ACC112 (cell line): Measurements from ENCODE around the gene DMRTC2.
"Not testable (repeated sequence)": the region's sequence is repeated elsewhere in the genome, so short reads cannot be mapped to it uniquely, and the experiment has no call there.

ENCODE experiments used
- H2AFZ ChIP-seq: fragments of 200-600 bp; sonication (generic); one replicate; pipeline ENCODE4 v1.6.0; 2017; ENCODE audit warnings: antibody characterized with exemption, low read length; ENCODE audit not compliant: unreplicated experiment
- H3K27ac ChIP-seq: fragments of 200-600 bp; sonication (generic); 2 replicates; pipeline ENCODE4 v1.5.1; 2014; ENCODE audit warnings: low read depth, mild to moderate bottlenecking, antibody characterized with exemption, low read length, moderate library complexity
- H3K27me3 ChIP-seq: fragments of 200-600 bp; sonication (generic); 2 replicates; pipeline ENCODE4 v1.6.1; 2014; ENCODE audit warnings: mild to moderate bottlenecking, antibody characterized with exemption, low read length, moderate library complexity, mixed read lengths; ENCODE audit not compliant: insufficient read depth
- H3K36me3 ChIP-seq: fragments of 200-600 bp; sonication (generic); 2 replicates; pipeline ENCODE4 v1.6.1; 2016; ENCODE audit warnings: mild to moderate bottlenecking, antibody characterized with exemption, low read length, moderate library complexity, mixed read lengths; ENCODE audit not compliant: insufficient read depth
- H3K4me1 ChIP-seq: fragments of 200-600 bp; sonication (generic); one replicate; pipeline ENCODE4 v1.6.1; 2016; ENCODE audit warnings: low read length, mixed read lengths; ENCODE audit not compliant: insufficient read depth, unreplicated experiment, control insufficient read depth
- H3K4me3 ChIP-seq: fragments of 200-600 bp; sonication (generic); 2 replicates; pipeline ENCODE4 v1.5.1; 2014; ENCODE audit warnings: mild to moderate bottlenecking, low read depth, low read length
- H3K79me2 ChIP-seq: fragments of 200-600 bp; sonication (generic); one replicate; pipeline ENCODE4 v1.6.0; 2016; ENCODE audit warnings: low read length; ENCODE audit not compliant: control insufficient read depth, unreplicated experiment, insufficient read depth

DMRTC2 gene

DNA sequence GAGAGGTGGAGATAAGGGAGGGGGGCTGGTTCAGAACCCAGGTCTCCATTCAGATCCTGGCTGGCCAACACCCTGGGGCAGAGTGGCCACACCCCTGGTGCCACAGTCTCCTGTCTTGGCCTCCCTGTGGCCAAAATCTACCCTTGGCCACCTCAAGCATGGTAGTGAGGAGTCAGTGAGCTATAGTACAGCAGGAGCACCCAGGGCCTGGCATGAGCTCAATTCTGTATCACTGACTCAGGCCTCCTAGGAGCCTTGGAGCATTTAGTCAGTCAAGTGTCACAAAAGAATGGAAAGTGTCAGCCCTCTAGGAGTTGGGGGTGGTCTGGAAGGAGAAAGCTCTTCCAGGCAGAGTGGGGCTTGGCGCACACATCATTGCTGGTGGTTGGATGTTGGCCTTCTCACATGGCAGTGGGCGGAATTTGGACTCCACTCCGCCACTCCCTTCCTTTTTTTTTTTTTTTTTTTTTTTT, 25.6 kb downstream of the DMRTC2 start:
- Histone ChIP-seq H3K4me1 (no peaks in the 10 kb centered on the region), H3K27me3 (no peaks in the 10 kb centered on the region)

DNA sequence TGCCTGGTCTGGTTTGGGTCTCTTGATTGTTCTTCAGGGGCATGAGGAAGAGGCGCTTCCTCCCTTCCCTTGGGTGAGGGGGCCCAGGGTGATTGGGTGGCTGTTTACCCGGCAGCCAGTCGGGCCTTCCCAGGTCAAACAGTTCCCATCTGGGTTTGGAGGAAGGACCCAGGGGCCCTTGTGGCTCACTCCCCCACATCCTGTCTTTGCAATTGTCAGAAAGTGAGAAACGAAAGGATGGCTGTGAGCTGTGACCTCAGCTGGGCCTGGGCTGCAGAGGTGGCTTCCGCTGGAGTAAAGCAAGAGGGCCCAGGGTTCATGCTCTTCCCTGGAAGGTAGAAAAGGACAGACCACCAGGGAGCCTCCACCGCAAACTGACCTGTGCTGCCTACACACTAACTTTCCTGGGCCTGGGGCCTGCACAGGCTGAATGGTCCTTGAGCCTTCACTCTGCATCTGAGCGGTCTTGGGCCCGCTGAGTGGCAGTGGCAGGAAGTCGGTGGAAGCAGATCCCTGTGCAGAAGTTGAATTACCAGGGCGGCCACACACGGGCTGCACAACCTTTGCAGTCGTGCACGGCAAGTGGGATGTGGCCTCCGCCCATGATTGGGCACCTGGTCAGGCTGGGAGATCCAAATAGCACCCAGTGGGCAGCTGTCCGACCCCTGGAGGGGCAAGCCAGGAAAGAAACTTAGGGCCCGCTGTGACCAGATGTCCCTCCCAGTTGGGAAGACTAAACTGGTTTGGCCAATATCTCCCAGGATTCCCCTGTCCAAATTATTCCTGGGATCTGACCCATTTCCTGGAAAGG, 26.9 kb downstream of the DMRTC2 start:
- Histone ChIP-seq H3K27ac (no peak overlapping the region), H3K79me2 (peaks cover 7% of the 10 kb centered on the region), H3K36me3 (no peaks in the 10 kb centered on the region), H3K4me1 (no peaks in the 10 kb centered on the region), H3K27me3 (no peaks in the 10 kb centered on the region), H3K4me3 (no peak overlapping the region), H2AFZ (no peak overlapping the region)

More for the DNA sequence above, 25.6 kb downstream of the DMRTC2 start:
- Histone ChIP-seq H3K36me3 (peaks cover 4% of the 10 kb centered on the region; the same call in 1 of the 2 replicates), H3K79me2 (peaks cover 13% of the 10 kb centered on the region), H2AFZ (no peak overlapping the region), H3K27ac (no peak overlapping the region), H3K4me3 (no peak overlapping the region)

DNA sequence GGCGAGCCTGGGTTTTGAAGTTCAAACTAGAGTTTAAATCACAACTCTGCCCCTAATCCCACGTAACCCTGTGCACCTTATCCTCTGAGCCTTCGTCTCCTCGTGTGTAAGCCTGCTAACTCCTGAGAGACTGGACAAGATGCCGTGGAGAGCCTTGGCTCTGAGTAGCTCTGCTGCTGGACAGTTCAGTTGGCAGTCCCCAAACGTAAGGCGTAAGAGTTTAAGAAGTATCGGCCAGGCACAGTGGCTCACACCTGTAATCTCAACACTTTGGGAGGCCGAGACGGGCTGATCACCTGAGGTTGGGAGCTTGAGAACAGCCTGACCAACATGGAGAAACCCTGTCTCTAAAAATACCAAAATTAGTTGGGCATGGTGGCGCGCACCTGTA, 27.5 kb downstream of the DMRTC2 start:
- H3K27me3 ChIP-seq, result no peaks in the 10 kb centered on the region
- H3K4me3 ChIP-seq, result no peak overlapping the region
- no peak overlapping the region for H3K27ac ChIP-seq
- no peaks in the 10 kb centered on the region for H3K36me3 ChIP-seq
- peaks cover 7% of the 10 kb centered on the region for H3K79me2 ChIP-seq
- no peak overlapping the region for H2AFZ ChIP-seq
- no peaks in the 10 kb centered on the region for H3K4me1 ChIP-seq

DNA sequence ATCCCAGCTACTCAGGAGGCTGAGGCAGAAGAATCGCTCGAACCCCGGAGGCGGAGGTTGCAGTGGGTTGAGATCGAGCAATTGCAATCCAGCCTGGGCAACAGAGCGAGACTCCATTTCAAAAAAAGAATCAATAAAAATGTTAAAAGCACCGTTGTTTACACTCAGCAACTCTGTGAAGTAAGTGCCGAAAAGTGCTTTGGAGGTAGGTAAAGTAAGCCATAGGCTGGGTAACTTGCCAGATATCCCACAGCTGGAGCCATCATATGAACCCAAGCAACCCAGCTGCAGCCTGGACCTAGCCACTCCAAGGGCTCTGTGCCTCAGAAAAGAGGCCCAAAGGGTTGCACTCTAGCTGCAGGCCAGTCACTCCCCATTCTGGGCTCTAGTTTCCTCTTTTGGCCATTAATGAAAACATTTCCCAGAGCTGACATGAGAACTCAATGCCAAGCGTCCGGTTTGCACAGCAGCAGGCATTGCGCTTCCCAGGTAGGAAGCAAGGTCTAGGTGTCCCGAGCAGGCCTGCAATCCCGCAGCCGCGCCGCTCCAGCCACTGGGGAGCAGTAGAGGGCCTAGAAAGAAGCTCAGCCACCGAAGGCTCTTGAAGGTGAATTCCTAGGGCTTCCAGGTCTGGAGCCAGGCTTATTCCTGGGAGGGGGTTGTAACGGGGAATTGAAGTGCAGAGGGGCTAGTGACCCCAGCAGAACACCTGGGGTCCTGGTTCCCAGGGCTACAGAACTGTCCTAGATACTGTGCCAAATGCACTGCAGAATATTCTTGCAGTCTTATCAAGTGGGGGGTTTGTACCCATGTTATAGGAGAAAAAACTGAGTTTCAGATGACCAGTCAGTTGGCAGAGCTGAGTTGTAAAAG, 28.2 kb downstream of the DMRTC2 start:
- Histone ChIP-seq H3K4me1 (no peaks in the 10 kb centered on the region), H3K79me2 (peaks cover 3% of the 10 kb centered on the region), H3K27me3 (no peaks in the 10 kb centered on the region), H3K27ac (no peak overlapping the region), H3K4me3 (no peak overlapping the region), H2AFZ (no peak overlapping the region), H3K36me3 (no peaks in the 10 kb centered on the region)

DNA sequence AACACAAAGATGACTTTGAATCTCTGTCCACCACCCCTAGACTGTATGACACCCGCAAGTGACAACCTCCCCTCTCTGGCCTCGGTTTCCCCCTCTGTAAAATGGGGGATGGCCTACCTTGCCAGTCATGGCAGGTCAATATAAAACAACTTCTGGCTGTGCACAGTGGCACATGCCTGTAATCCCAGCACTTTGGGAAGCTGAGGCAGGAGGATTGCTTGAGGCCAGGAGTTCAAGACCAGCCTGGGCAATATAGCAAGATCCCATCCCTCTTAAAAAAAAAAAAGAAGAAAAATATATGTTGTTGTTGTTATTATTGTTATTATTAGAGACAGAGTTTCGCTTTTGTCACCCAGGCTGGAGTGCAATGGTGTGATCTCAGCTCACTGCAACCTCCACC, 31.1 kb downstream of the DMRTC2 start:
- H3K27me3 ChIP-seq, H3K36me3 ChIP-seq, H3K4me3 ChIP-seq, H3K27ac ChIP-seq, H2AFZ ChIP-seq, H3K79me2 ChIP-seq, H3K4me1 ChIP-seq: not testable (repeated sequence)

DNA sequence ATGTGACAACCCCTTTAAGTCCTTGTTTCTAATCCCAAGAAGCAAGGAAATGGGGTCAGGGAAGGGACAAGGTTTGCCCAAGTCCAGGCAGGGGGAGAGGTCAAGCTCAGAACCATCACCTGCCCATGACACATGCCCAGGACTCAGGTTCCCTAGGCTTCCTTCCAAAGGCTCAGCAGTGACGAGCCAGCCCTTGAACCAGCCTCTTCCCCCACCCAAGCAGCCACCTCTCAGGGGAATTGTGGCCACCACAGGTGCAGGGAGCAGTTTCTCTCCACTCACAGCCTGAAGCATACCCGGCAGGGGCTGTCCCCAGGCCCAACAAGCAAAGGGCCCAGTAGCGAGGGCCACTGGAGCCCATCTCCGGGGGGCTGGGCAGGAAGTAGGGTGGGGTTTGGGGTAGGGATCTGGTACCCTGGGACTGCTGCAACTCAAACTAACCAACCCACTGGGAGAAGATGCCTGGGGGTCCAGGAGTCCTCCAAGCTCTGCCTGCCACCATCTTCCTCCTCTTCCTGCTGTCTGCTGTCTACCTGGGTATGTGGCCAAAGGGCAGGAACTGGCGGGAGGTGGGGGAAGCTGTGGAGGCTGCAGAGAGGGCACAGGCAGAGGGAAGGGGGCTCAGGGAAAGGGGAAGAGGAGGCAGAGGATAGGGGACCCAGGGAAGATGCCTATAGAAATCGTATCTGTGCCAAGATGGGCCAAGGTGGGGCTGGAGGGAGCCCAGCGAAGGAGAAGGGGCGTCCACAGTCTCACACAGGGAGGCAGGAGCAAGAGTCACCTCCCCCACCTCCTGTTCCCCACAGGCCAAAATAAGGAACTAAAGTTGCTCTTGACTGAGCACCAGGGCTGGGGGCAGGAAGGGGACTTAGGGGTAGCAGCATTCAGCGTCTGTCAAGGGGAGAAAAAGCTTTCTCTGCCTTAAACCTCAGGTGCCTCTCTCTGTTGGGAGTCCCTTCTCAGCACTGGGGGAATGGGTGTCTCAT, 32.3 kb downstream of the DMRTC2 start, which contains the start of gene CD79A:
CD79A (plus strand) TSS at position 433 of the 986 bp plus-strand sequence; CDS start at position 459, 26 bp downstream.
- no peaks in the 10 kb centered on the region for H3K36me3 ChIP-seq
- H2AFZ ChIP-seq, result no peak within 1 kb of the TSS
- H3K79me2 ChIP-seq, result no peaks in the 10 kb centered on the region
- H3K27ac ChIP-seq, result no peak within 1 kb of the TSS
- no peak within 1 kb of the TSS for H3K4me3 ChIP-seq
- no peaks in the 10 kb centered on the region for H3K27me3 ChIP-seq
- no peaks in the 10 kb centered on the region for H3K4me1 ChIP-seq

DNA sequence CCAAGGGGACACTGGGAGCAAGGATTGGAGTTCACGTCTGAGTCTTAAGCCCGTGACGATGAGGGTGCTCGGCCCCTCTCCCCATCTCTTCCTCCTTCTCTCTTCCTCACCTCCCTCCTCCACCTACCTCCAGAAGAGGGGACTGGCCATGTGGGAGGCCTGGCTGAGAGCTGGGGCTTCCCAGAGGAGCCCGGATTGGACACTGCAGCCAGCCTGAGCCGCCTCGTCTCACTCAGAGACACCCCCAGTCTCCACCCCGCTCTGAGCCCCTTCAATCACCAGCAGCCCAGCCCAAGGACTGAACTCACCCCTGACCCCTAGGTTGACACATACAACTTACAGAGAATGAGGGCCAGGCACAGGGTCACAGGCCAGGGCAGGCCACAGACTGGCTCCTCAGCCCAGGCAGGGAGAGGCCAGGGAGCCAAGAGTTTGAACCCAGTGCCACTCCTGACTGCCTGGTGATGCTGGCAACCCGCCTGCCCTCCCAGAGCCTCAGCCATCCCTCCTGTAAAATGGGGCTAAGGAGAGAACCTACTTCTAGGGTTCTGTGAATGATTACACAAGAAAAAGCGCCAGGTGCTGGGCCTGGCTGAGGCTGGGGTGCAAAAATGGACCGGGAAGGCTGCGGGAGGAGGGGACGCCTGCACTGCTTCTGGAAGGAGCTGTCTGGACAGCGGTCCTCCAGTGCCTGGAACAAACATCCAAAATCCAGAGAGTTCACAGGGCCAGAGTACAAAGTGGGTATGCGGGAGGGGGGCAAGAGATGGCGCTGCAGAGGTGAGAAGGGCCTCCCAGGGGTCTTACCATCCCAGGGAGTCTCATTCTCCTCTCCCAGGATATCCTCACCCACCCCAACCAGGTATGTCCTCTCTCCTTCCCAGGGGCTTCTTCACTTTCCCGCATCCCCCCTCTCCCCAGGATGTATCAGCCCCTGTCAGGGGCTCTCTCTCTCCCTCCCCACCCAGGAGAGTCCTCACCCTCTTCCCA, 33.4 kb downstream of the DMRTC2 start:
- Histone ChIP-seq H3K27ac (no peak overlapping the region), H2AFZ (no peak overlapping the region), H3K4me3 (no peak overlapping the region), H3K4me1 (no peaks in the 10 kb centered on the region), H3K79me2 (no peaks in the 10 kb centered on the region), H3K27me3 (no peaks in the 10 kb centered on the region), H3K36me3 (no peaks in the 10 kb centered on the region)

DNA sequence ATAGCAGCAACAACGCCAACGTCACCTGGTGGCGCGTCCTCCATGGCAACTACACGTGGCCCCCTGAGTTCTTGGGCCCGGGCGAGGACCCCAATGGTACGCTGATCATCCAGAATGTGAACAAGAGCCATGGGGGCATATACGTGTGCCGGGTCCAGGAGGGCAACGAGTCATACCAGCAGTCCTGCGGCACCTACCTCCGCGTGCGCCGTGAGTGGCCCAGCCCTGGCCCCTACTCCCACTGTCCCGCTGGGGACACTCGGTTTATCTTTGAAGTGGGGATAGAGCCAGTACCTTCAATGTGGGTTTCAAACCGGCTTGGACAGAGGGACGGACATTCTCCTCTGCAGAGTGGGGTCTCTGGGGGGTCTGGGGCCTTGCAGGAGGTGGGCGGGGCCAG, 34.2 kb downstream of the DMRTC2 start:
- no peak overlapping the region for H2AFZ ChIP-seq
- no peaks in the 10 kb centered on the region for H3K36me3 ChIP-seq
- H3K27me3 ChIP-seq, result no peaks in the 10 kb centered on the region
- H3K4me1 ChIP-seq, result no peaks in the 10 kb centered on the region
- H3K4me3 ChIP-seq, result no peak overlapping the region
- H3K27ac ChIP-seq, result no peak overlapping the region
- no peaks in the 10 kb centered on the region for H3K79me2 ChIP-seq

DNA sequence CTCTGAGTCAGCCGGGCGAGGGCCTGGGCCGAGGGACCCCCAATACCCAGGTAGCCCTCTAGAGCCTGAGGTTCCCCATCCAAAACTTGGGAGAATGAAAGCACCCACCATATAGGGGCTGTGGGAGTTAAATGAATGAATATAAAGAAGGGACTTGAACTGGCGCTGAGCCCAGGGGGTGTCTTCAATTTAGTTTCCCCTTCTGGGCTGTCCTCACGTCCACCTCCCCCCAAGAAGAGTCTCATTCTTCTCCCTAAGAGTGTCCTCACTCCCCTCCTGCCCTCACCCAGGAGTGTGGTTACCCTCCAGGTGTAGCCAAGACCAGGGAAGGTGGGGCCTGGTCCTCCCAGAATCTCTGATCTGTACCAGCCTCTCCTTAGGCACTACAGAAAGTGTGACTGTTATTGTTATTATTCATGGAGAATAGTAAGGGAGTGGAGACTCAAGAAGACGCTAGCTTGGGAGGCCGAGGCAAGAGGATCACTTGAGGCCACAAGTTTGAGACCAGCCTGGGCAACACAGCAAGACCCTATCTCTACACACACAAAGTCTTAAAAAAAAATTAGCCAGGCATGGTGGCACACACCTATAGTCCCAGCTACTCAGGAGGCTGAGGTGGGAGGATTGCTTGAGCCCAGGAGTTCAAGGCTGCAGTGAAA, 35.0 kb downstream of the DMRTC2 start:
- Histone ChIP-seq H3K27ac (no peak overlapping the region), H2AFZ (no peak overlapping the region), H3K4me3 (no peak overlapping the region), H3K79me2 (peaks cover 5% of the 10 kb centered on the region), H3K4me1 (peaks cover under 1% of the 10 kb centered on the region), H3K27me3 (no peaks in the 10 kb centered on the region), H3K36me3 (no peaks in the 10 kb centered on the region)
